ENCODE data around the gene ARMC7.

ARMC7 gene

DNA sequence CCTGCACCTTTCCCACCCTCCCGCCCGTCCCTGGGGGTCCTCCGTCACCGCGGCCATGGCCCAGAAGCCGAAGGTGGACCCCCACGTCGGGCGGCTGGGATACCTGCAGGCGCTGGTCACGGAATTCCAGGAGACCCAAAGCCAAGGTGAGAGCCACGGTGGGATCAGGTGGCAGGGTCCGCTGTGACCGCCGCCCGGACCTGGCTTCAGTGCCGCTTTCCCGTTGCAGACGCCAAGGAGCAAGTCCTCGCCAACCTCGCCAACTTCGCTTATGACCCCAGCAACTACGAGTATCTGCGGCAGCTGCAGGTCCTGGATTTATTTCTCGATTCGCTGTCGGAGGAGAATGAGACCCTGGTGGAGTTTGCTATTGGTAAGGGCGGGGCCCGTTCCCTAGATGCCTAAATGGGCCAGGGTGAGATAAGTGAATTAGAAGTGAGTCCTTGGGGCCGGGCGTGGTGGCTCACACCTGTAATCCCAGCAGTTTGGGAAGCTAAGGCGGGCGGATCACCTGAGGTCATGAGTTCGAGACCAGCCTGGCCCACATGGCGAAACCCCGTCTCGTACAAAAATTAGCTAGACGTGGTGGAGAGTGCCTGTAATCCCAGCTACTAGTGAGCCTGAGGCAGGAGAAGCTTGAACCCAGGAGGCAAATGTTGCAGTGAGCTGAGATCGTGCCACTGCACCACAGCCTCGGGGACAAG is 617 bp downstream of the ARMC7 start:
- Histone ChIP-seq H3K27ac (ENCODE audit: low read length) (no peak overlapping the region), H2AFZ (ENCODE audit: low read length) (peak overlapping the region; percentile 98), H3K9me3 (replicated peaks; ENCODE audit: insufficient read depth, low read length) (no peaks in the 10 kb centered on the region), H3K9me2 (replicated peaks; ENCODE audit: insufficient read depth, low read length) (no peaks in the 10 kb centered on the region), H3K79me2 (ENCODE audit: low read length) (peaks cover 5% of the 10 kb centered on the region), H3K4me1 (ENCODE audit: low read length) (peaks cover 14% of the 10 kb centered on the region), H3K36me3 (replicated peaks; ENCODE audit: insufficient read depth, low read length) (no peaks in the 10 kb centered on the region), H3F3A (ENCODE audit: insufficient read depth, low read length) (no peaks in the 10 kb centered on the region), H4K20me1 (ENCODE audit: insufficient read depth, low read length) (no peaks in the 10 kb centered on the region), H3K4me2 (ENCODE audit: low read depth, low read length) (peak overlapping the region; percentile 99), H3K27me3 (replicated peaks; ENCODE audit: insufficient read depth, low read length) (no peaks in the 10 kb centered on the region), H3K4me3 (ENCODE audit: low read length) (peak overlapping the region; percentile 75), H3K9ac (ENCODE audit: low read length) (peak overlapping the region; percentile 72; the same call in 1 of the 2 replicates)
- TF ChIP-seq EZH2 (optimal IDR thresholded peaks at IDR 0.05; ENCODE audit: low read depth, low read length) (no peak), EZH2phosphoT487 (IDR thresholded peaks at IDR 0.05; ENCODE audit: low read length) (no peak)
- TF ChIP-seq, protein P1, sequence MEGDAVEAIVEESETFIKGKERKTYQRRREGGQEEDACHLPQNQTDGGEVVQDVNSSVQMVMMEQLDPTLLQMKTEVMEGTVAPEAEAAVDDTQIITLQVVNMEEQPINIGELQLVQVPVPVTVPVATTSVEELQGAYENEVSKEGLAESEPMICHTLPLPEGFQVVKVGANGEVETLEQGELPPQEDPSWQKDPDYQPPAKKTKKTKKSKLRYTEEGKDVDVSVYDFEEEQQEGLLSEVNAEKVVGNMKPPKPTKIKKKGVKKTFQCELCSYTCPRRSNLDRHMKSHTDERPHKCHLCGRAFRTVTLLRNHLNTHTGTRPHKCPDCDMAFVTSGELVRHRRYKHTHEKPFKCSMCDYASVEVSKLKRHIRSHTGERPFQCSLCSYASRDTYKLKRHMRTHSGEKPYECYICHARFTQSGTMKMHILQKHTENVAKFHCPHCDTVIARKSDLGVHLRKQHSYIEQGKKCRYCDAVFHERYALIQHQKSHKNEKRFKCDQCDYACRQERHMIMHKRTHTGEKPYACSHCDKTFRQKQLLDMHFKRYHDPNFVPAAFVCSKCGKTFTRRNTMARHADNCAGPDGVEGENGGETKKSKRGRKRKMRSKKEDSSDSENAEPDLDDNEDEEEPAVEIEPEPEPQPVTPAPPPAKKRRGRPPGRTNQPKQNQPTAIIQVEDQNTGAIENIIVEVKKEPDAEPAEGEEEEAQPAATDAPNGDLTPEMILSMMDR (IDR thresholded peaks at IDR 0.05; ENCODE audit: low read length), result no peak
- DNase-seq, result no peak

DNA sequence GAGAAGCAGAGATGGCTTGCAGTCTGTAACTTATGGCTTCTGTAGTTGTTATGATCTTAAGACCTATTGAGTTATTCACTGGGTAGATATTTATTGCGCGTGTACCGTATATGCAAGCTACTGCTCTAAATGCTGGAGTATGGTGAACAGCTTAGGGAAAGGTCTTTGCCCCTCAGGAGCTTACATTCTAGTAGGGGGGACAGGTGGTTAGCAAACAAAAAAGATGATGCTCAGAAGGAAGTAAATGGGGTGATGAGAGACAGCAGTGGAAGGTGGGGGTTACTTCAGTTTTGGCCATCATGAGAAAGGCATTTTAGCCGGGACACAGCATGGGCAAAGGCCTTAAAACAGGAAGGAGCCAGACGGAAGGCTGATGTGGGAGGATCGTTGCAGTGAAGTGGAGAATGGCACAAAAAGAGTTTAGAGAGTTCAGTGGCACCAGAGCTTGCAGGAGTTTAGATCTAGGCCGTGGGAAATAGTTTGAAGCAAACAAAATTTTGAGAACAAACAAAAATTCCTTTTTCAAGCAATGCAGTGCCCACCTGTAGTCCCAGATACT is 2.1 kb downstream of the ARMC7 start:
- Histone ChIP-seq H3K27ac (ENCODE audit: low read length) (no peak overlapping the region), H4K20me1 (ENCODE audit: insufficient read depth, low read length) (no peaks in the 10 kb centered on the region), H3K9me3 (replicated peaks; ENCODE audit: insufficient read depth, low read length) (no peaks in the 10 kb centered on the region), H3K36me3 (replicated peaks; ENCODE audit: insufficient read depth, low read length) (no peaks in the 10 kb centered on the region), H2AFZ (ENCODE audit: low read length) (no peak overlapping the region), H3F3A (ENCODE audit: insufficient read depth, low read length) (no peaks in the 10 kb centered on the region), H3K27me3 (replicated peaks; ENCODE audit: insufficient read depth, low read length) (no peaks in the 10 kb centered on the region), H3K4me2 (ENCODE audit: low read depth, low read length) (no peak overlapping the region), H3K9me2 (replicated peaks; ENCODE audit: insufficient read depth, low read length) (no peaks in the 10 kb centered on the region), H3K4me1 (ENCODE audit: low read length) (peaks cover 14% of the 10 kb centered on the region), H3K9ac (ENCODE audit: low read length) (no peak overlapping the region), H3K4me3 (ENCODE audit: low read length) (no peak overlapping the region), H3K79me2 (ENCODE audit: low read length) (peaks cover 5% of the 10 kb centered on the region)
- TF ChIP-seq EZH2phosphoT487 (IDR thresholded peaks at IDR 0.05; ENCODE audit: low read length) (no peak), EZH2 (optimal IDR thresholded peaks at IDR 0.05; ENCODE audit: low read depth, low read length) (no peak)
- TF ChIP-seq, protein P1 (IDR thresholded peaks at IDR 0.05; ENCODE audit: low read length), result no peak
- no peak for DNase-seq

DNA sequence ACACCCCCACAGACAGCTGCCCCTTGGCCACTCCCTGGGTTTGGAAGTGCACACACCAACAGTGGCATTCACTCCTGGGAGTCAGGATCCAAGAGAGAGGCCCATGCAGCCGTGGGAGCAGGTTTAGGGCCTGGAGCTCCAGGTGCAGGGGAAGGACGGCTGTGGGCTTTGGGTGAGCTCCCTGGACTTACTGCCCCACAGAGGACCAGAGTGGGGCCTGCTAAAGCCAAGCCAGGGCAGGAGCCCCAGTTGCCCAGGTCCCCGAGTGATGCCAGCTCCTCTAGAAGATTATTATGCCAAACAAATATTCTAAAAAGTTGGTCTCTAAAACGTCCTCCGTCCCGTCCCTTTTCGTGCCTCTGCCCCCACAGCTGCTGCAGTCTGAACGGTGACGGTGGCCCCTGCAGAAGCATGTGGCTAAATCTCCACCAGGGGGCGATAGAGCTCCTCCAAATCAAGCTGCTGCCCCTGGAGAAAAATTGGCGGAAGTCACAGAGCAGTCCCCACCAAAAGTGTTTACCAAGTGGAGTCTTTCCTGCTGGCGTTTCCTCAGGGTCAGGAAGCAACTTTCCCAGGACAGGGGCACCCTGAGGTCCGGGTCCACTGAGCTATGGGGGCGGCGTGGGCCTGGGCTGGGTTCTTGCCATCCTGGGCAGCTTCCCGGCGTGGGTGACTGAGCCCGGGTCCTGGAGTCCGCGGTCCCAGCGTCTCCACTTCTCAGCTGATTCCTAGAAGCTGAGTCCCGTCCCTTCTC is 4.2 kb downstream of the ARMC7 start:
- Histone ChIP-seq H3K27me3 (replicated peaks; ENCODE audit: insufficient read depth, low read length) (no peaks in the 10 kb centered on the region), H2AFZ (ENCODE audit: low read length) (peak overlapping the region; percentile 69), H3K4me3 (ENCODE audit: low read length) (peak overlapping the region; percentile 54), H3K9ac (ENCODE audit: low read length) (peak overlapping the region; percentile 48), H3K4me2 (ENCODE audit: low read depth, low read length) (peak overlapping the region; percentile 76), H3F3A (ENCODE audit: insufficient read depth, low read length) (no peaks in the 10 kb centered on the region), H3K79me2 (ENCODE audit: low read length) (peaks cover 5% of the 10 kb centered on the region), H3K9me2 (replicated peaks; ENCODE audit: insufficient read depth, low read length) (no peaks in the 10 kb centered on the region), H3K9me3 (replicated peaks; ENCODE audit: insufficient read depth, low read length) (no peaks in the 10 kb centered on the region), H3K36me3 (replicated peaks; ENCODE audit: insufficient read depth, low read length) (no peaks in the 10 kb centered on the region), H3K27ac (ENCODE audit: low read length) (no peak overlapping the region), H3K4me1 (ENCODE audit: low read length) (peaks cover 14% of the 10 kb centered on the region), H4K20me1 (ENCODE audit: insufficient read depth, low read length) (no peaks in the 10 kb centered on the region)
- TF ChIP-seq, protein P1 (IDR thresholded peaks at IDR 0.05; ENCODE audit: low read length), result peak; percentile 92
- no peak for TF ChIP-seq EZH2phosphoT487 (IDR thresholded peaks at IDR 0.05; ENCODE audit: low read length)
- no peak for TF ChIP-seq EZH2 (optimal IDR thresholded peaks at IDR 0.05; ENCODE audit: low read depth, low read length)
- peak; percentile 86 for DNase-seq
